Caco-2 (cell line): ENCODE data around the gene ZNF644. TPM values are rescaled to one million over a fixed set of nuclear protein-coding genes. Genes with fewer than 3 reads are reported as not detected.

Source experiments
- BruUV-seq: library from RNA; stranded (reverse); fragments of 400-500 nt; replicated peaks from 2 replicates; lab custom pipeline; 2021; lab: Mats Ljungman, UMichigan
- CTCF ChIA-PET: fragments of 300-600 bp; sonication (Branson Sonifier 250); formaldehyde crosslinking; loops from one replicate; lab custom pipeline; 2022; ENCODE audit warnings: antibody characterized with exemption; lab: Charles Lee
- POLR2A ChIA-PET: fragments of 300-600 bp; sonication (Branson Sonifier 250); formaldehyde crosslinking; loops from one replicate; lab custom pipeline; 2022; ENCODE audit warnings: antibody characterized with exemption; lab: Charles Lee
- DNase-seq, 2 experiments: peaks; one replicate each; pipeline versions ENCODE4 v3.0.0 to v3.0.0-alpha.2; 2020 to 2022
- H3K27me3 ChIP-seq: replicated peaks from 2 replicates; pipeline ENCODE4 v1.6.0; 2011; ENCODE audit warnings: low read length; ENCODE audit not compliant: control insufficient read depth, insufficient read depth
- H3K36me3 ChIP-seq: 2 replicates; pipeline ENCODE4 v1.5.1; 2011; ENCODE audit warnings: low read length; ENCODE audit not compliant: control insufficient read depth, insufficient read depth
- H3K4me1 ChIP-seq: fragments of 250-450 bp; sonication (Bioruptor Pico); 2 replicates; pipeline ENCODE4 v1.5.1; 2020; ENCODE audit warnings: mild to moderate bottlenecking
- H3K4me3 ChIP-seq: 2 replicates; pipeline ENCODE4 v1.5.1; 2011; ENCODE audit warnings: low read depth, mild to moderate bottlenecking, control low read depth, low read length
- H3K9me3 ChIP-seq: fragments of 250-450 bp; sonication (Bioruptor Pico); 2 replicates; pipeline ENCODE4 v1.5.1; 2020; ENCODE audit warnings: mild to moderate bottlenecking, moderate library complexity
- H3K27ac Mint-ChIP-seq: one replicate; pipeline ENCODE4 v1.8.0; 2022; ENCODE audit warnings: mixed read lengths; ENCODE audit not compliant: unreplicated experiment
- H3K27me3 Mint-ChIP-seq: one replicate; pipeline ENCODE4 v1.8.0; 2022; ENCODE audit warnings: mixed read lengths; ENCODE audit not compliant: insufficient read depth, unreplicated experiment
- H3K36me3 Mint-ChIP-seq: one replicate; pipeline ENCODE4 v1.8.0; 2022; ENCODE audit warnings: mild to moderate bottlenecking, mixed read lengths; ENCODE audit not compliant: insufficient read depth, unreplicated experiment
- H3K4me1 Mint-ChIP-seq: one replicate; pipeline ENCODE4 v1.8.0; 2022; ENCODE audit warnings: low read depth, mixed read lengths; ENCODE audit not compliant: unreplicated experiment
- H3K4me3 Mint-ChIP-seq: one replicate; pipeline ENCODE4 v1.8.0; 2022; ENCODE audit warnings: mild to moderate bottlenecking, moderate library complexity, mixed read lengths; ENCODE audit not compliant: unreplicated experiment
- H3K9me3 Mint-ChIP-seq: one replicate; pipeline ENCODE4 v1.8.0; 2022; ENCODE audit warnings: mixed read lengths; ENCODE audit not compliant: unreplicated experiment
- intact Hi-C: fragments of 100-400 bp; cut with micrococcal nuclease; formaldehyde crosslinking; loops from one replicate; pipeline ENCODE4 v1.10.0; 2022; ENCODE audit not compliant: unreplicated experiment
- total RNA-seq: library from RNA; stranded (reverse); gene quantifications from 2 replicates; pipeline ENCODE4 v1.2.3, GENCODE V29; 2022
- TF ChIP-seq, protein P1 (sequence below), 2 experiments: fragments of 200-600 bp in 1 of 2; IDR thresholded peaks; 1 replicate in 1 of 2; 2 replicates in 1 of 2; pipeline versions ENCODE4 v1.5.1 to v1.8.0; 2011 to 2022; ENCODE audit warnings: antibody characterized with exemption in 1 of 2, control low read depth in 1 of 2, inconsistent platforms in 1 of 2, low read depth in 1 of 2, low read length in 1 of 2, mild to moderate bottlenecking in 1 of 2, moderate library complexity in 1 of 2; ENCODE audit not compliant: insufficient read depth in 1 of 2, severe bottlenecking in 1 of 2, unreplicated experiment in 1 of 2

The ZNF644 gene
- total RNA-seq, 1 experiment from 2014 or later: 32.5 TPM

DNA sequence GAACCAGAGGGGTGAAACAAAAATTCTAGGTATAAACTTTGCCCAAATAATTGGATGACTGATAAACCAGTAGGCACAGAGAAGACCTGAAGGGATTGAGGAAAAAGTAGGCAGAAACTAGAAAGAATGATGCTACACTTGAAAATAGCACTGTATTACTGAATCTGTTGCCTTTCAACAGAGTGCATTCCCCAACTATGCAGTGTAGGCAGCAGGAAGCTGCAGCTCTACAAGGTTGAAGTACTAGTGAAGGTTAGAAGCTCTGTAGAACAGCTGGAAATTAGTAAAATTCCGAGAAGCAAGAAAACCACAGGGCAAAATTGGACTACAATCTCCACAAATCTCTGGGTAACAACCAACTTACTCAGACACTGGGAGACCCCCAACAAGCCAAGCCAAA is 27.4 kb downstream of the ZNF644 start:
- H3K4me1 Mint-ChIP-seq: peaks cover 15% of the 10 kb centered on the region
- BruUV-seq: no TSS peak
- Histone ChIP-seq H3K4me1 (no peaks in the 10 kb centered on the region), H3K36me3 (no peaks in the 10 kb centered on the region), H3K4me3 (no peak overlapping the region), H3K9me3 (no peaks in the 10 kb centered on the region), H3K27me3 (no peaks in the 10 kb centered on the region)
- H3K27me3 Mint-ChIP-seq: no peaks in the 10 kb centered on the region
- intact Hi-C loops: no loop called here
- H3K27ac Mint-ChIP-seq: no peak overlapping the region
- CTCF ChIA-PET: no interaction called here
- no peak for DNase-seq
- no peak overlapping the region for H3K4me3 Mint-ChIP-seq
- POLR2A ChIA-PET: no interaction called here
- TF ChIP-seq, protein P1, sequence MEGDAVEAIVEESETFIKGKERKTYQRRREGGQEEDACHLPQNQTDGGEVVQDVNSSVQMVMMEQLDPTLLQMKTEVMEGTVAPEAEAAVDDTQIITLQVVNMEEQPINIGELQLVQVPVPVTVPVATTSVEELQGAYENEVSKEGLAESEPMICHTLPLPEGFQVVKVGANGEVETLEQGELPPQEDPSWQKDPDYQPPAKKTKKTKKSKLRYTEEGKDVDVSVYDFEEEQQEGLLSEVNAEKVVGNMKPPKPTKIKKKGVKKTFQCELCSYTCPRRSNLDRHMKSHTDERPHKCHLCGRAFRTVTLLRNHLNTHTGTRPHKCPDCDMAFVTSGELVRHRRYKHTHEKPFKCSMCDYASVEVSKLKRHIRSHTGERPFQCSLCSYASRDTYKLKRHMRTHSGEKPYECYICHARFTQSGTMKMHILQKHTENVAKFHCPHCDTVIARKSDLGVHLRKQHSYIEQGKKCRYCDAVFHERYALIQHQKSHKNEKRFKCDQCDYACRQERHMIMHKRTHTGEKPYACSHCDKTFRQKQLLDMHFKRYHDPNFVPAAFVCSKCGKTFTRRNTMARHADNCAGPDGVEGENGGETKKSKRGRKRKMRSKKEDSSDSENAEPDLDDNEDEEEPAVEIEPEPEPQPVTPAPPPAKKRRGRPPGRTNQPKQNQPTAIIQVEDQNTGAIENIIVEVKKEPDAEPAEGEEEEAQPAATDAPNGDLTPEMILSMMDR (IDR thresholded peaks at IDR 0.05; ENCODE audit: insufficient read depth in 1 of 2, low read depth in 1 of 2, low read length in 1 of 2, severe bottlenecking in 1 of 2, unreplicated experiment in 1 of 2): no peak
- no peaks in the 10 kb centered on the region for H3K9me3 Mint-ChIP-seq
- H3K36me3 Mint-ChIP-seq: peaks cover 11% of the 10 kb centered on the region

DNA sequence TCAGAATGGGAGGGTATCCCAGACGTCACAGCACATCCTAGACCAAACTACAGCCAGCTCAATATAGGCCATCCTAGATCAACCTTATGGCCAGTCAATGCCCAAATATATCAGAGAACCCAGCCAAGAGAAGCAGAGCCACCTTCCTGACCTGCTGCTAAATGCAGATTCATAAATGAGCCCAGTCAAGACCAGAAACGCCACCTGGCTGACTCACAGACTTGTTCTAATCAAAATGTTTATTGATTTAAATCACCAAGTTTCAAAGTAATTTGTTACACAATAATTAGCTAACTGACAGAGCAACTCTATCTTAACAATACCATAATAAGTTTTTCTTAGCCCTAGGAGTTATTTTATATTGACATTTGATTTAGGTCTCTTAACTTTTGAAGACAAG is 28.6 kb downstream of the ZNF644 start:
- no TSS peak for BruUV-seq
- Histone ChIP-seq H3K9me3 (no peaks in the 10 kb centered on the region), H3K36me3 (no peaks in the 10 kb centered on the region), H3K27me3 (no peaks in the 10 kb centered on the region), H3K4me3 (no peak overlapping the region), H3K4me1 (no peaks in the 10 kb centered on the region)
- peaks cover 15% of the 10 kb centered on the region for H3K4me1 Mint-ChIP-seq
- POLR2A ChIA-PET: no interaction called here
- CTCF ChIA-PET: no interaction called here
- TF ChIP-seq, protein P1 (IDR thresholded peaks at IDR 0.05; ENCODE audit: insufficient read depth in 1 of 2, low read depth in 1 of 2, low read length in 1 of 2, severe bottlenecking in 1 of 2, unreplicated experiment in 1 of 2): no peak
- H3K27me3 Mint-ChIP-seq: no peaks in the 10 kb centered on the region
- intact Hi-C loops: no loop called here
- H3K27ac Mint-ChIP-seq: no peak overlapping the region
- peaks cover 13% of the 10 kb centered on the region for H3K36me3 Mint-ChIP-seq
- no peak for DNase-seq
- no peak overlapping the region for H3K4me3 Mint-ChIP-seq
- no peaks in the 10 kb centered on the region for H3K9me3 Mint-ChIP-seq

DNA sequence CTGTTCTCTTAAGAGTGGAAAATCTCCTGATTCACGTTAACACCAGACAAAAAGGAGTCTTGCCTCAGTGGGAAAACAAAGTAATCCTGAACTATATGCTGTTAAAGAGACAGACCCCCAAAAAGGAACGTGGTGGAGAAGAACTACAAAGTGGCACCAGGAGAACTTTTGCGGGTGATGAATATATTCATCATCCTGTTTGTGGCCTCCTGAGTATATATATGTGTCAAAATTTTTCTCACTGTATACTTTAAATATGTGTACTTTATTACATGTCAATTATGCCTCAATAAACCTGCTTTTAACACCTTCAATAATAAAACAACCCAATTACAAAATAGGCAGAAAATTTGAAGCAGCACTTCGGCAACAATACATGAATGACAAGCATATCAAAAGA is 31.1 kb downstream of the ZNF644 start:
- Mint-ChIP-seq H3K4me3 (no peak overlapping the region), H3K27ac (no peak overlapping the region), H3K36me3 (peaks cover 13% of the 10 kb centered on the region), H3K9me3 (no peaks in the 10 kb centered on the region), H3K4me1 (peaks cover 10% of the 10 kb centered on the region), H3K27me3 (no peaks in the 10 kb centered on the region)
- Histone ChIP-seq H3K4me3 (no peak overlapping the region), H3K36me3 (no peaks in the 10 kb centered on the region), H3K4me1 (no peaks in the 10 kb centered on the region), H3K27me3 (no peaks in the 10 kb centered on the region), H3K9me3 (no peaks in the 10 kb centered on the region)
- ChIA-PET POLR2A (no interaction called here), CTCF (no interaction called here)
- DNase-seq: no peak
- TF ChIP-seq, protein P1 (IDR thresholded peaks at IDR 0.05; ENCODE audit: insufficient read depth in 1 of 2, low read depth in 1 of 2, low read length in 1 of 2, severe bottlenecking in 1 of 2, unreplicated experiment in 1 of 2): no peak
- no TSS peak for BruUV-seq
- intact Hi-C loops: no loop called here
